HL-60/S4 treated with phorbol 12-myristate 13-acetate at 8.2 ng/mL for 4 days and 3 days (cell line): ENCODE data around the gene ANGPT4.
"Not testable (repeated sequence)": the region's sequence is repeated elsewhere in the genome, so short reads cannot be mapped to it uniquely, and the experiment has no call there.

Experiments used
- in situ Hi-C: fragments of 300-500 bp; cut with MboI; formaldehyde crosslinking; loops from 2 replicates; pipeline ENCODE4 v1.15.0; 2022; ENCODE audit warnings: low sequenced_read_pairs

The ANGPT4 gene

GRCh38 chr20:909641-910040 lies 6.5 kb downstream of the ANGPT4 start:
- in situ Hi-C loops = no loop called here

GRCh38 chr20:906703-907270 lies 9.3 kb downstream of the ANGPT4 start:
- in situ Hi-C loops = no loop called here

- in situ Hi-C loops = no loop called here
Measured at GRCh38 chr20:906001-906520, 10.1 kb downstream of the ANGPT4 start.

GRCh38 chr20:905396-905961 lies 10.7 kb downstream of the ANGPT4 start:
- in situ Hi-C loops = no loop called here

- in situ Hi-C loops = no loop called here
Measured at GRCh38 chr20:904039-904545, 12.0 kb downstream of the ANGPT4 start.

GRCh38 chr20:897436-897835 lies 18.7 kb downstream of the ANGPT4 start:
- in situ Hi-C loops = not testable (repeated sequence)

- in situ Hi-C loops = no loop called here
Measured at GRCh38 chr20:896501-897025, 19.6 kb downstream of the ANGPT4 start.

GRCh38 chr20:892371-892770 lies 23.8 kb downstream of the ANGPT4 start:
- in situ Hi-C loops = not testable (repeated sequence)

GRCh38 chr20:891706-892080 lies 24.4 kb downstream of the ANGPT4 start:
- in situ Hi-C loops = no loop called here

GRCh38 chr20:891058-891705 lies 25.0 kb downstream of the ANGPT4 start:
- in situ Hi-C loops = no loop called here

- in situ Hi-C loops = no loop called here
Measured at GRCh38 chr20:890666-891057, 25.5 kb downstream of the ANGPT4 start.

GRCh38 chr20:889932-890463 lies 26.1 kb downstream of the ANGPT4 start:
- in situ Hi-C loops = no loop called here

- in situ Hi-C loops = no loop called here
Measured at GRCh38 chr20:889106-889505, 27.0 kb downstream of the ANGPT4 start.

GRCh38 chr20:888057-888456 lies 28.1 kb downstream of the ANGPT4 start:
- in situ Hi-C loops = no loop called here

- in situ Hi-C loops = no loop called here
Measured at GRCh38 chr20:887137-887536, 29.0 kb downstream of the ANGPT4 start.

GRCh38 chr20:884983-885952 lies 30.9 kb downstream of the ANGPT4 start:
- in situ Hi-C loops = no loop called here

- in situ Hi-C loops = no loop called here
Measured at GRCh38 chr20:881783-882144, 34.4 kb downstream of the ANGPT4 start.

- in situ Hi-C loops = no loop called here
Measured at GRCh38 chr20:881051-881782, 34.9 kb downstream of the ANGPT4 start.

GRCh38 chr20:879626-880025 lies 36.5 kb downstream of the ANGPT4 start:
- in situ Hi-C loops = no loop called here
